SJCRH30 (cell line): ENCODE results near the gene HSPA4L. TPM values are rescaled to one million over a fixed set of nuclear protein-coding genes. Genes with fewer than 3 reads are reported as not detected.

Experiments
- DNase-seq, 2 experiments: peaks; one replicate each; pipeline ENCODE4 v3.0.0-alpha.2; 2015 to 2020
- H3K27ac ChIP-seq: fragments of 250-450 bp; sonication (Bioruptor Pico); 2 replicates; pipeline ENCODE4 v1.5.1; 2020; ENCODE audit warnings: mild to moderate bottlenecking, moderate library complexity
- H3K27me3 ChIP-seq: fragments of 250-450 bp; sonication (Bioruptor Pico); 2 replicates; pipeline ENCODE4 v1.5.1; 2020; ENCODE audit warnings: mild to moderate bottlenecking, moderate library complexity
- H3K36me3 ChIP-seq: fragments of 250-450 bp; sonication (Bioruptor Pico); 2 replicates; pipeline ENCODE4 v1.5.1; 2020; ENCODE audit warnings: mild to moderate bottlenecking, moderate library complexity
- H3K4me1 ChIP-seq: fragments of 250-450 bp; sonication (Bioruptor Pico); 2 replicates; pipeline ENCODE4 v1.5.1; 2020; ENCODE audit warnings: mild to moderate bottlenecking, moderate library complexity
- H3K4me3 ChIP-seq: fragments of 250-450 bp; sonication (Bioruptor Pico); 2 replicates; pipeline ENCODE4 v1.5.1; 2020; ENCODE audit warnings: mild to moderate bottlenecking, moderate library complexity
- H3K9me3 ChIP-seq: fragments of 250-450 bp; sonication (Bioruptor Pico); replicated peaks from 2 replicates; pipeline ENCODE4 v1.5.1; 2020; ENCODE audit warnings: mild to moderate bottlenecking, moderate library complexity
- total RNA-seq: library from RNA; depleted of rRNA; stranded (reverse); fragments of >200 nt; shearing (Covaris generic); gene quantifications from 2 replicates; pipeline ENCODE4 v1.2.3, GENCODE V29; 2014; rRNA removed

The HSPA4L gene
- total RNA-seq, 1 experiment from 2014 or later: 4.8 TPM

DNA sequence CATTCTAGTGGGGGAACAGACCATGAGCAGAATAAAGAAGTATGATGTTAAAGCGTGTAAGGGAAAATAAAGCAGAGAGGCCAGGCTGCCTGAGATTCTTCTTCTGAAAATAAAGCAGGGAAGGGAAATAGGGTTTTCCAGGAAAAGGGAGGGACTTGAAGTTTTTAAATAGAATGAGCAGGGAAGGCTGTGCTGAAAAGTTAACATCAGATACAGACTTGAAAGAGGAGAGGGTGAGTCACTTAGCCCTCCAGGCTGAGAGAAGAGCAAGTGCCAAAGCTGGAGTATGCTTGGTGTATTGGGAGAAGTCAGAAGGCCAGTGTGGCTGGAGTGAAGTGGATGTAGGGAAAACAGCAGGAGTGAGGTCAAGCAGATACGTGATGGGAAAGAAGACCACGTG is 88.6 kb downstream of the HSPA4L start:
- Histone ChIP-seq H3K36me3 (no peaks in the 10 kb centered on the region), H3K9me3 (no peaks in the 10 kb centered on the region), H3K4me1 (no peaks in the 10 kb centered on the region), H3K27ac (no peak overlapping the region), H3K27me3 (no peaks in the 10 kb centered on the region), H3K4me3 (no peak overlapping the region)
- no peak for DNase-seq

- DNase-seq: no peak
- Histone ChIP-seq H3K36me3 (no peaks in the 10 kb centered on the region), H3K27me3 (no peaks in the 10 kb centered on the region), H3K4me1 (no peaks in the 10 kb centered on the region), H3K4me3 (no peak overlapping the region), H3K27ac (no peak overlapping the region), H3K9me3 (no peaks in the 10 kb centered on the region)
These were observed 93.7 kb downstream of the HSPA4L start for GRCh38 chr4:127875791-127876190.

- Histone ChIP-seq H3K4me3 (peak within 1 kb of the TSS; percentile 91), H3K27ac (peak within 1 kb of the TSS; percentile 96), H3K27me3 (no peaks in the 10 kb centered on the region), H3K4me1 (no peaks in the 10 kb centered on the region; the same call in 1 of the 2 replicates), H3K9me3 (no peaks in the 10 kb centered on the region), H3K36me3 (peaks cover 31% of the 10 kb centered on the region)
- DNase-seq: peak; percentile 96 to 97
These were observed 98.8 kb downstream of the HSPA4L start, which contains the start of gene PLK4 for GRCh38 chr4:127880763-127881562. TSS of gene PLK4 (plus strand) at chr4:127880893. CDS start at chr4:127881135, 242 bp downstream.

DNA sequence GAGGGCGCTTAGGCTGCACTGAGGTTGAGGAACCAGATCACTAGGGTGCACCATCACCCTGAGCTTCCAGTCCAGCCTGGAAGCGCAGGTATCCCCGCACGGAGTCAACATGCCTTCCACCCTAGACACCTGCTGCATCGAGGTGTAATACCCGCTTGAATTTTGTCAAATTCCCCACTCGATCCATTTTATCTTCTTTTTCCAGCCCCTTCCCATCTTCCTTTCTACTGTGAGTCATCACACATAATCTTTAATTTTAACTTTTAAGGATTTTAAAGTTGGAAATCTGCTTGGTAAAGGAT is 99.4 kb downstream of the HSPA4L start:
- Histone ChIP-seq H3K27ac (peak overlapping the region; percentile 96), H3K4me1 (no peaks in the 10 kb centered on the region; the same call in 1 of the 2 replicates), H3K9me3 (no peaks in the 10 kb centered on the region), H3K4me3 (peak overlapping the region; percentile 91), H3K27me3 (no peaks in the 10 kb centered on the region), H3K36me3 (peaks cover 36% of the 10 kb centered on the region)
- DNase-seq: no peak

DNA sequence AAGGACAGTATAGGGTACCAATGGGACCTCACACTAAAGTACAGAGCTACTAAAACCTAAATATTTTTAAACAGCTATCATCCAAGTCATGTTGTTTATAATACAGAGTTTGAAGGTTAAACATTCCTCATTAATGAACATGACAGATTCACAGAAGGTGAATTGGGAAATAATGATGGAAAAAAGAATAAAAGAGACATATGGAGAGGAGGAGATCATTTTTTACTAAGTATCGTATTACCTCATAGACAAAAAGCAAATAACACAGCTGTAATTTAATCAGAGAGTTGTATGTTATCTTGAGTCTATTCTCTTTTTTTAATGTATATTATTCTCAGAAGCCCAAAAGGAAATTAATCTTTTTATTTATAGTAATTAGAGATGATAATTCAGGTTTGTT is 106.4 kb downstream of the HSPA4L start:
- H3K36me3 ChIP-seq: peaks cover 89% of the 10 kb centered on the region

GRCh38 chr4:127889903-127890302 is 107.8 kb downstream of the HSPA4L start:
- no peak for DNase-seq
- no peak overlapping the region for H3K4me3 ChIP-seq
- no peak overlapping the region for H3K27ac ChIP-seq
- no peaks in the 10 kb centered on the region for H3K9me3 ChIP-seq
- H3K36me3 ChIP-seq: peaks cover 88% of the 10 kb centered on the region
- H3K27me3 ChIP-seq: no peaks in the 10 kb centered on the region
- peaks cover 5% of the 10 kb centered on the region; the same call in 1 of the 2 replicates for H3K4me1 ChIP-seq

More for the DNA sequence above, 106.4 kb downstream of the HSPA4L start:
- H3K27ac ChIP-seq: no peak overlapping the region
- no peaks in the 10 kb centered on the region for H3K27me3 ChIP-seq
- DNase-seq: no peak
- H3K4me1 ChIP-seq: peaks cover 5% of the 10 kb centered on the region; the same call in 1 of the 2 replicates
- no peaks in the 10 kb centered on the region for H3K9me3 ChIP-seq
- H3K4me3 ChIP-seq: no peak overlapping the region

Other genes starting within 250 kb of the HSPA4L start
- 2.6 TPM in 2 replicates for gene INTU, start 149.4 kb upstream of the HSPA4L start, total RNA-seq
- gene SLC25A31, start 51.9 kb upstream of the HSPA4L start, total RNA-seq: 0.10 TPM in 1 of 2 replicates, not detected in the other
- gene PLK4, start 98.6 kb downstream of the HSPA4L start, total RNA-seq: 55.7 and 66.5 TPM in 2 replicates
- 4.0 and 5.5 TPM in 2 replicates for gene MFSD8, start 182.9 kb downstream of the HSPA4L start, total RNA-seq
- gene ABHD18, start 183.1 kb downstream of the HSPA4L start, total RNA-seq: 3.1 and 3.6 TPM in 2 replicates